ENCODE measurements around the gene ZNF19.
"Not testable (repeated sequence)": the region's sequence is repeated elsewhere in the genome, so short reads cannot be mapped to it uniquely, and the experiment has no call there.

Gene ZNF19

GRCh38 chr16:71489122-71489521 is at the start of gene ZNF19:
Gene ZNF19, minus strand, starts transcription at chr16:71489324. Its CDS starts 7,210 bp downstream, at chr16:71482114.
- in situ Hi-C loops (cut with MboI; ENCODE audit: low sequenced_read_pairs): no loop called here

- in situ Hi-C loops (cut with MboI; ENCODE audit: low sequenced_read_pairs): no loop called here
Measured at GRCh38 chr16:71537643-71538042, 48.5 kb upstream of the ZNF19 start.

GRCh38 chr16:71536752-71537499 is 47.8 kb upstream of the ZNF19 start:
- in situ Hi-C loops (cut with MboI; ENCODE audit: low sequenced_read_pairs): no loop called here

GRCh38 chr16:71532366-71532765 is 43.2 kb upstream of the ZNF19 start:
- in situ Hi-C loops (cut with MboI; ENCODE audit: low sequenced_read_pairs): no loop called here

- in situ Hi-C loops (cut with MboI; ENCODE audit: low sequenced_read_pairs): no loop called here
Measured at GRCh38 chr16:71528863-71529262, 39.7 kb upstream of the ZNF19 start.

GRCh38 chr16:71528257-71528656 is 39.1 kb upstream of the ZNF19 start:
- in situ Hi-C loops (cut with MboI; ENCODE audit: low sequenced_read_pairs): no loop called here

- in situ Hi-C loops (cut with MboI; ENCODE audit: low sequenced_read_pairs): no loop called here
Measured at GRCh38 chr16:71526111-71526631, 37.0 kb upstream of the ZNF19 start, which contains the start of gene CHST4. Gene CHST4, plus strand, starts transcription at chr16:71526426. Its CDS starts 10,252 bp downstream, at chr16:71536678.

- in situ Hi-C loops (cut with MboI; ENCODE audit: low sequenced_read_pairs): no loop called here
Measured at GRCh38 chr16:71524566-71525553, 35.7 kb upstream of the ZNF19 start.

- in situ Hi-C loops (cut with MboI; ENCODE audit: low sequenced_read_pairs): no loop called here
Measured at GRCh38 chr16:71520550-71520949, 31.4 kb upstream of the ZNF19 start.

- in situ Hi-C loops (cut with MboI; ENCODE audit: low sequenced_read_pairs): no loop called here
Measured at GRCh38 chr16:71515026-71515425, 25.9 kb upstream of the ZNF19 start.

- in situ Hi-C loops (cut with MboI; ENCODE audit: low sequenced_read_pairs): no loop called here
Measured at GRCh38 chr16:71514476-71514875, 25.4 kb upstream of the ZNF19 start.

- in situ Hi-C loops (cut with MboI; ENCODE audit: low sequenced_read_pairs): no loop called here
Measured at GRCh38 chr16:71513302-71513701, 24.2 kb upstream of the ZNF19 start.

- in situ Hi-C loops (cut with MboI; ENCODE audit: low sequenced_read_pairs): no loop called here
Measured at GRCh38 chr16:71507061-71507460, 17.9 kb upstream of the ZNF19 start.

- in situ Hi-C loops (cut with MboI; ENCODE audit: low sequenced_read_pairs): no loop called here
Measured at GRCh38 chr16:71504901-71505300, 15.8 kb upstream of the ZNF19 start.

- in situ Hi-C loops (cut with MboI; ENCODE audit: low sequenced_read_pairs): not testable (repeated sequence)
Measured at GRCh38 chr16:71504051-71504450, 14.9 kb upstream of the ZNF19 start.

GRCh38 chr16:71501547-71501946 is 12.4 kb upstream of the ZNF19 start:
- in situ Hi-C loops (cut with MboI; ENCODE audit: low sequenced_read_pairs): no loop called here

- in situ Hi-C loops (cut with MboI; ENCODE audit: low sequenced_read_pairs): no loop called here
Measured at GRCh38 chr16:71500964-71501363, 11.8 kb upstream of the ZNF19 start.

GRCh38 chr16:71499775-71500364 is 10.7 kb upstream of the ZNF19 start:
- in situ Hi-C loops (cut with MboI; ENCODE audit: low sequenced_read_pairs): no loop called here

- in situ Hi-C loops (cut with MboI; ENCODE audit: low sequenced_read_pairs): no loop called here
Measured at GRCh38 chr16:71498031-71498430, 8.9 kb upstream of the ZNF19 start.

- in situ Hi-C loops (cut with MboI; ENCODE audit: low sequenced_read_pairs): no loop called here
Measured at GRCh38 chr16:71493213-71493612, 4.1 kb upstream of the ZNF19 start.

- in situ Hi-C loops (cut with MboI; ENCODE audit: low sequenced_read_pairs): no loop called here
Measured at GRCh38 chr16:71492786-71493185, 3.7 kb upstream of the ZNF19 start.
